NCI-H146 treated with DMSO at 0.1 percent for 48 hours (cell line): ENCODE measurements around the gene MAN2C1.
A peak's percentile ranks its signal among the peaks of the same experiment; 100 is the strongest.
"Not testable (repeated sequence)": the region's sequence is repeated elsewhere in the genome, so short reads cannot be mapped to it uniquely, and the experiment has no call there.

Experiments
- DNase-seq: peaks from one replicate; lab custom pipeline; 2025; ENCODE audit not compliant: unreplicated experiment; lab: John Stamatoyannopoulos, UW

Gene MAN2C1

DNA sequence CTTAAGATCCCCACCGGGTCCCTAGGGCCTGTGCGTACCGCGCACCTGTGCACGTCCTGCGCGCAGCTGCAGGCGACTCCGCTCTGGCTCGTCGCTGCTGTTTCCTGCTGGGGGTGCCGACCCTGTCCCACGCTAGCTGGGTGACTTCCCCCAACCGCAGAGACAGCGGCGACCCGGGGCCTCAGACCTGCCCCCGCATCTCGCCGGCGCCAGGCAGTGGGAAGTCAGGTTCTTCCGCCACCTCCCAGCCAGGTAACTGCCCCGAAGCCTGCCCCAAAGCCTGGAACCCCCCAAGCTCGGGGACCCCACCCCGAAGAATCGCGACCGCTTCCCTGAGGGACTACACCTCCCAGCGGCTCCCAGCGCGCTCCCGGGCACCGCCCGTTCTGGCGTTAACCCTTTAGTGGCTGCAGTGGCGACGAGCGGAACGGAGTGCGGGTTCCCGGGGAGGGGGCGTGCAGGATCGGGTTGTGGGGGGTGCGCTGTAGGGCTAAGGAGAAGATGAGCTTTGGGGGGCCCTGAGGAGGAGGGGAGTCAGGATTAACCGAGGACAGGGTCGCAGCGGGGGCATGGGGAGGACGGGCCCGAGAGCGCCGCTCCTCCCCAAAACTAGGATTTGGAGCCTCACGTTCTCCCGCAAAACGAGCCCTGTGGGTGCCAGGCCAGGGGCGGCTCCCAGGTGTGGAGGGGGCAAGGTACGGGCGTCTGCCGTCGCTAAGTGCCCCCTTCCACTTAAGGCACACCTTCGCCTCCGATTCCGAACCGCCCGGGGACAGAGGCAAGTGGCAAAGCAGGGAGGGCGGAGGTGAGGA, 21.0 kb downstream of the MAN2C1 start:
- DNase-seq: peak; percentile 9

DNA sequence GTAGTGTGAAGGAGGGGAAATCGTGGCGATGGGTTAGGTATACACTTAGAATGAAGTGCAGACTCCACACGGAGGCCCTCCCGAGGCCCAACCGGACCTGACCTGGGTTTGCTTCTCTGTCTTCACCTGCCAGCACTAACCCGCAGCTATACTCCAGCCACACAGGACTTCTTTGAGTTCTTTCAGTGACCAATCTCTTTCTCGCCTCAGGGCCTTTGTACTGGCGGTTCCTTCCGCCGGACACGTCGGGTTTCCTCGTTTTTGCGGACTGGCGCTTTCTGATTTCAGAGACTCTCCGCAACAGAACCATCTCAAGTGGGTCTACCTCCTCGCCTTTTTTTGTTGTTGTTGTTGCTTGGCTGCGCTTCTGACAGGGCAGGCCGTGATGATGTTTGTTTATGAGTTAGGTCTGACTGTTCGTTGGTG, 21.6 kb downstream of the MAN2C1 start, which contains the start of gene NEIL1:
Gene NEIL1, plus strand, starts transcription at position 244 of the 426 bp plus-strand sequence. CDS start 1,867 bp downstream, outside the sequence.
- no peak for DNase-seq

DNA sequence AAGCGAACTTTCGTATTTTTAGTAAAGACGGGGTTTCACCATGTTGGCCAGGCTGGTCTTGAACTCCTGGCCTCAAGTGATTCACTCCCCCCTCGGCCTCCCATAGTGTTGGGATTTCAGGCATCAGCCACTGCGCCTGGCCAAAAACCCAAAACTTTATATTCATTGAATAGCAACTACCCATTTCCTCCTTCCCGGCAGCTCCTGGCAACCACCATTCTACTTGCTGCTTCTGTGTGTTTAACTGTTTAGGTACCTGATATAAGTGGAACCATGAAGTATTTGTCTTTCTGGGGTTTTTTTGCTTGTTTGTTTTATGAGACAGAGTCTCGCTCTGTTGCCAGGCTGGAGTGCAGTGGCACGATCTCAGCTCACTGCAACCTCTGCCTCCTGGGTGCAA, 24.5 kb downstream of the MAN2C1 start:
- DNase-seq: not testable (repeated sequence)

DNA sequence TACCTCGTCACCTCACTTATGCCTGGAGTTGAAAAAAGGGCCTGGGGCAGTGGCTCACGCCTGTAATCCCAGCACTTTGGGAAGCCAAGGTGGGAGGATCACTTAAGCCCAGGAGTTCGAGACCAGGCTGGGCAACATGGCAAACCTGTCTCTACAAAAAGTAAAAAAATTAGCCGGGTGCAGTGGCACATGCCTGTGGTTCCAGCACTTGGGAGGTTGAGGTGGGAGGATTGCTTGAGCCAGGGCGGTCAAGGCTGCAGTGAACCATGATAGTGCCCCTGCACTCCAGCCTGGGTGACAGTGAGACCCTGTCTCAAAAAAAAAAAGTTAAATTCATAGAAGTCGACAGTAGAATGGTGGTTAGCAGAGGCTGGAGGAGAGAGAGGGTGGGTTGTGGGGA, 26.2 kb downstream of the MAN2C1 start:
- no peak for DNase-seq

DNA sequence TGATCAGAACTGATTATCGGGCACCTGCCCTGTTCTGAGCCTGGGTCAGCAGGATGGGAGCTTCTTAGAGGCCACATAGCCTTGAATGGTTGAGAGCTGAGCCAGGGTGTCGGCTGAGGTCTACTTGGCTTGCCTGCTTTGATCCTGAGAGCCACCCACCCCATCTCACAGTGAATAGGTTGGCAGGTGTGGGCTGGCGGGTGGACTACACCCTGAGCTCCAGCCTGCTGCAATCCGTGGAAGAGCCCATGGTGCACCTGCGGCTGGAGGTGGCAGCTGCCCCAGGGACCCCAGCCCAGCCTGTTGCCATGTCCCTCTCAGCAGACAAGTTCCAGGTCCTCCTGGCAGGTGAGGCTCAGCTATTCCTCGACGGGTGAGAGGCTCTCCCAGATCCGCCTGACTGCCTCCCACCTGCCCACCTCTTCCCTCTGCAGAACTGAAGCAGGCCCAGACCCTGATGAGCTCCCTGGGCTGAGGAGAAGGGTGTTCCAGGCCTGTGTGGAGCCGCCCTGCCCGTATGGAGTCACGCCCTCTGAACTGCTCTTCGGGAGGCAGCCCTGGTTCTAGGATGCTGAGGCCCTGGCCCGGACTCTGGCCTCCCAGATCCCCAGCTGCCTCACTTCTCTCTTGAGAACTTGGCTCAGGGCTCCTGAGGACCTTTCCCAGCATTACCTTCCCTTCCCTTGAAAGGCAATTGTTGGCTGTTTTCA, 28.7 kb downstream of the MAN2C1 start:
- no peak for DNase-seq

DNA sequence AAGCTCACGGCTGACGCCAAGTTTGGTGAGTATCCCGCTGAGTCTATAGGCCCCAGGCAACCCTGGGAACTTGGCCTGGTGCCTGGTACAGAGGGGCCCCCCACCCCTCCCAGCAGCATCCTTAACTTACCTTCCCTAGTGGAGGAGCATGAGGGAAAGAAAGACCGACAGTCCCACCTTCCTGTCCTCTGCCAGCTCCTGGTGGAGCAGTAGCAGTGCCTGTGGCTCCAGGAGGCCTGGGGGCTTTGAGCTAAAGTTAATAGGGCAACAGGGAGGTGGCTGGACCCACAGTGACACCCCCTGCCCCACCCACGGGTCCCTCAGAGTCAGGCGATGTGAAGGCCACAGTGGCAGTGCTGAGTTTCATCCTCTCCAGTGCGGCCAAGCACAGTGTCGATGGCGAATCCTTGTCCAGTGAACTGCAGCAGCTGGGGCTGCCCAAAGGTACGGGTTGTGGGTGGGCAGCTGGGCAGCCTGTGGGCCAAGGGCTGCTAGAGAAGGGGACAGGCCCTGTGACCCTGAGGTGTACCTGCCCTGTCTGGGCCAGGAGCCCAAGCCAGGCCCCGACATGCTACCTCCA, 29.7 kb downstream of the MAN2C1 start:
- no peak for DNase-seq

DNA sequence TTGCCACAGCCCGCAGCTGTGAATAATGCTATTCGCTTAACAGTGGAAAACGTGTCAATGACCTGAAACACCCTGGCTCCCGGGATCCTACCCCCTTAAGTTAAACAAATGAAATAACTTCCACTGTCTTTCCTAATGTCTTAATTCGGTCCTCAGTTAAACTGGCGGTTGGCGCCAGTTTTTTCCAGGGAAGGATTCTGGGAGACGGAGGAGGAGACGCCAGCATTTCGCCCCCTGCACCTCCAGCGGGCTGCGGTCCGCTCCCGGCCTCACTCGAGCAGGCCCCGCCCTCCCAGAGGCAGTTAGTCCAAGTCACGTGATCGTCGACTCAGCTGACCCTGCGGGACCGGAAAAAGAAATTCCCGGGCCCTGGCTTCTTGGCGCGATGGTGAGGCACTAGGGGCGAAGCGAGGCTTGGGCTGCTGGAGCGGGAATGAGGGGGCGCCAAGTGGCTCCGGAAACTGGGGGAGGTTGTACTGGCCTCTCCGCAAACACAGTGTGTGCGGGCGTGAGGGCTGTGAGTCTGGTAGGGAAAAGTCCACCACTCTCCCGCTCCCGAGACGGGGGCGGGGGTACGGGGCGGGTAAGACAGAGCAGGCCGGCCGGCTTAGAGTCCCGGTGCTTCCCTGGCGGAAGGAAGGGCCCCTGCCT, 32.6 kb downstream of the MAN2C1 start, which contains the start of gene COMMD4:
Gene COMMD4, plus strand, starts transcription at position 359 of the 651 bp plus-strand sequence. Its CDS starts 27 bp downstream, at position 386.
- peak; percentile 64 for DNase-seq

DNA sequence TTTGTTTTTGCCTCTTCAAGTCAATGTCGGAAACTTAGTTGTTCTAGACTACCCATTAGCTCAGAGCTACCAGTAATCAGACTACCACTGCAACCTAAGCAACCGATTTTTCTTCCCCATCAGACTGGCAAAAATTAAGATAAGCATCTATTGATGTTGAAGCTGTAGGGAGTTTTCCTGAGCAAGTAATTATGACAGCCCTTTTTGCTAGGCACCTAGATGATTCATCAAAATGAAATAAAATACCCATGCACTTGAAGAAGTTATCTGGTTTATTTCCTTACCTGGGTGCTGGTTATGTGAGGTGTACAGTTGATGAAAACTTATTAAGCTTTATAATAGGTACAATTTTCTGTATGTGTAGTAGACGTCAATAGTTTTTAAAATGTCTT, 33.1 kb downstream of the MAN2C1 start:
- DNase-seq: no peak

DNA sequence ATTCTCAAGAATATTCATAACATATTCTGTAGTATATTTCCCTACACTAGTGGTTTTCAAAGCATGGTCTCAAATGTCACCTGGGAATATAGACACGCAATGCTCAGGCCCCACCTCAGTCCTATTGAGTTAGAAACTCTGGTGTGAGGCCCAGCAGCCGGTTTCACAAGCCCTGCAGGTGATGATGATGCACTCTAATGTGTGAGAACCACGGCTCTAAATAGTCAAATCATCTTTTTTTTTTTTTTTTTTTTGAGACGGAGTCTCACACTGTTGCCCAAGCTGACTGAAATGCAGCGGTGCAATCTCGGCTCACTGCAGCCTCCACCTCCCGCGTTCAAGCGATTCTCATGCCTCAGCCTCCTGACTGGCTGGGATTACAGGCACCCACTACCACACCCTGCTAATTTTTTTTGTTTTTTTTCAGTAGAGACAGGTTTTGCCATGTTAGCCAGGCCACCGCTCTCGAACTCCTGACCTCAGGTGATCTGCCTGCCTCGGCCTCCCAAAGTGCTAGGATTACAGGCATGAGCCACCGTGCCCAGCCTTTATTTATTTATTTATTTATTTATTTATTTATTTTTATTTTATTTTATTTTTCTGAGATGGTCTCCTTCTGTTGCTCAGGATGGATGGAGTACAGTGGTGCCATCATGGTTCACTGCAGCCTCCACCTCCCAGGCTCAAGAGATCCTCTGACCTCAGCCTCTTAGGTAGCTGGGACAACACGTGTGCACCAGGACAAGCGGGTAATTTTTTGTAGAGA, 34.6 kb downstream of the MAN2C1 start:
- DNase-seq: not testable (repeated sequence)

DNA sequence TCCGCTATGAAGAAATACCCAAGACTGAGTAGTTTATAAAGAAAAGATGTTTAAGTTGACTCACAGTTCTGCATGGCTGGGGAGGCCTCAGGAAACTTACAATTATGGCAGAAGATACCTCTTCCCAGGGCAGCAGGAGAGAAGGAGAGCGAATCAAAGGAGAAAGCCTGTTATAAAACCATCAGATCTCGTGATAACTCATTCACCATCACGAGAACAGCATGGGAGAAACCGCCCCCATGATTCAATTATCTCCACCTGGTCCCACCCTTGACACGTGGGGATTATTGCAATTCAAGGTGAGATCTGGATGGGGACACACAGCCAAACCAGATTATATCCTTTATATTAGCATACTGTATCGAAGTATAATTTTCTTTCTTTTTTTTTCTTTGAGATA, 36.3 kb downstream of the MAN2C1 start:
- not testable (repeated sequence) for DNase-seq

DNA sequence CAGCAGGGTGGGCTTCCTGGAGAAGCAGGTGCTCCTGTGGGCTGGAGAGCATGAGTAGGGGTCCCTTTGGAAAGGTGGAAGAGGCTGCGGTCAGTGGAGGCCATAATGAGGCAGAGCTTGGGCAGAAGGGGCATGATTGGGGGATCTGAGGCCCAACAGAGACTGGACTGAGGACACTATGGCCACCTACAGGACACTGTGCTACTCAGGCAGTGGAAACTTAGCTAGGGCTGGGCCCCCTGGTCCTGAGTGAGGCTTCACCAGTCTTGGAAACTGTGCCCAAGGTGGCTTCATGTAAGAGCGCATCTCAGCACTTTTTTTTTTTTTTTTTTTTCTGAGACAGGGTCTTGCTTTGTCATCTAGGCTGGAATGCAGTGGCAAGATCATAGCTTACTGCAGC, 38.8 kb downstream of the MAN2C1 start:
- DNase-seq: no peak

DNA sequence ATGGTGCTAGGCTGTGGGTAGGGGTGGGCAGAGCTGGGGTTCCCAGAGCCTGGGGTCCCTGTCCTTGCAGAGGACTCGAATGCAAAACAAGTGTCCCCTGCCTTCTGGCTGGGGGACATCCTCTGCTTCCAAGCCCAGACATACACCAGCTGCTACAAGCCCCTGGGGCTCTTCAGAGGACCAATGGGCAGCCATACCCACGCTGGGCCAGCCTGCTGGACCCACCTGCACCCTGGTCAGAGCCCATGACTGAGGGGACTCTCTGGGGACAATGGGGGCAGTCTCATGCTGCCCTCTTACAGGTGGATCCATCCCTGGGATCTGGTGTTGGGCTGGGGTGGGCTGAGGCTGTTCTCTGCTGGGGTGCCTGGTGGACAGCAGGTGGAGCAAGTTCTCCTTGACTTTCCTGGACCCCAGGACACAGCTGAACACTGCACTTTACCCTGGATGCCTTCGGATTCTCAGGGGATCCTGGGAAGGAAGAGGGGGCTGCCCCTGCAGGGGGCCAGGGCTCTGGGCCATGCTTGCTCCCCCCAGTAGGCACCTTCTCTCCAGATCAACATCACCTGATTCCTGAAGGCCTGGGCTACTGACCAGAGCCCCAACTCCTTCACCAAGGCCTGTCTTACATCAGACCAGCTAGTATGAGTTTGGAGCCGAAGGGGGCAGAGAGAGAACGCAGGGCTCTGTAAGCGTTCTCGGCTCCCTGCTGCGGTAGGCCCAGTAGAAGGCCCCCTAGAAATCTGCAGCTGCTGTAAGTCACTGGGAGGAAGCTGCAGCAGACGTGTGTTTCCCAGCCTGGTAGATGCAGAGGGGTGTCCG, 39.7 kb downstream of the MAN2C1 start:
- no peak for DNase-seq

DNA sequence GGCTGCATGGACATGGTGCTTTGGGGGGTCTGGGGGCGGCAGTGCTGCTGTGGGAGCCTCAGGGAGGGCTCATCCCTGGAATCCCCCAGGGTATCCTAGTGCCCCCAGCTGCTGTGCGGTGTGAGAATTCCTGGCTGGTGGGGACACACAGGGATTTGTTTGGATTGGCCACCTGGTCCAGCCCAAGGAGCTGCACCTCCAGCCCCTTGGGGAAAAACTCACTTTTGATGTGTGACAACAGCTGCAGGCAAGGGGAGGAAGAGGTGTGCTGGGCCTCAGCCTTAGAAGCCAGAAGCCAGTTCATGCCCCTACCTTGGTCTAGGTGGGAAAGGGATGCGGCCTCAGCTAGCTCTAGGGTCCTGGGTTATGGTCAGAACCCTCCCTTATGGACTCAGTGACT, 40.9 kb downstream of the MAN2C1 start:
- no peak for DNase-seq

DNA sequence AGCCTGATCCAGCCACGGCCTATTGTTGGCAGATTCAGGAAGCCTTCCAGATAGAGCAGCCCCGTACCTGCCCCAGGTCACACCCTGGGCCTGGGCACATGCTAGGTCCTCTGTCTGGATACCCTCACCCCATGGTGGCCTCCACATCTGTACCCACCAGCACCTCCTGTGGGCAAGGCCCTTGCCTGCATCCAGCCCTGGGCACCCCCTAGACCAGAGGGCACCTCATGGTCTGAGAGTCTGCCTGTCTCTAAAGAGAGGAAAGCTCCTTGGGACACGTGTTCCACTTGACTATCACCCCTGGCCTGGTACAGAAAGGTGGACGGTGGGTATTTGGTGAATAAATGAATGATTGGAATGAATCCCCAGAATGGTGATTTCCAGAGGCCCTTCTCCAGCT, 41.4 kb downstream of the MAN2C1 start:
- DNase-seq: no peak

DNA sequence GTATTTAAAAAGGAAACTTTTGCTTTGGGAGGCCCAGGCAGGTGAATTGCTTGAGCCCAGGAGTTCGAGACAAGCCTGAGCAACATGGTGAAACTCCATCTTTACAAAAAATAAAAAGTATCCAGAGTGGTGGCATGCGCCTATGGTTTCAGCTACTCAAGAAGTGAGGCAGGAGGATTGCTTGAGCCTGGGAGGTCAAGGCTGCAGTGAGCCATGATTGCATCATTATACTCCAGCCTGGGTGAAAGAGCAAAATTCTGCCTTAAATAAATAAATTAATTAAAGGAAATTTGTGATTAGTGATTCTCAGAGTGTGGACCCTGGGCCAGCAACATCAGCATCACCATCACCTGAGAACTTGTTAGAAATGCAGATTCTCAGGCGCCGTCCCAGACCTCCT, 42.5 kb downstream of the MAN2C1 start:
- no peak for DNase-seq

DNA sequence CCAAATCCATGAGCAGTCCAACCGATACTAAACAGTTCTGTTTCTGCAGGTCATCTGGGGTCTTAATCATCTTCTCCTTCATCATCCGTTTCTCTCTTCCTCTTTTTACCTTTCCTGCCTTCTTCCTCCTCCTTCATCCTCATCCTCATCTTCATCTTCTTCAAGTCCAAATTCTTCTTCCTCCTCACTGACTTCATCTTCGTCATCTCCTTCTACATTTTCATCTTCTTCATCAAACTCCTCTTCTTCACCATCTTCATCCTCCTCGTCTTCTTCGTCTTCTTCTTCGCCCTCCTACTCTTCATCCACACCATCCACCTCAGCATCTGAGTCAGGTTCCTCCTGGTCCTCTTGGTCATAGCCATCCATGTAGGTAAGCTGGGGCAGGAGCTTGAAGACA, 46.7 kb downstream of the MAN2C1 start:
- no peak for DNase-seq

DNA sequence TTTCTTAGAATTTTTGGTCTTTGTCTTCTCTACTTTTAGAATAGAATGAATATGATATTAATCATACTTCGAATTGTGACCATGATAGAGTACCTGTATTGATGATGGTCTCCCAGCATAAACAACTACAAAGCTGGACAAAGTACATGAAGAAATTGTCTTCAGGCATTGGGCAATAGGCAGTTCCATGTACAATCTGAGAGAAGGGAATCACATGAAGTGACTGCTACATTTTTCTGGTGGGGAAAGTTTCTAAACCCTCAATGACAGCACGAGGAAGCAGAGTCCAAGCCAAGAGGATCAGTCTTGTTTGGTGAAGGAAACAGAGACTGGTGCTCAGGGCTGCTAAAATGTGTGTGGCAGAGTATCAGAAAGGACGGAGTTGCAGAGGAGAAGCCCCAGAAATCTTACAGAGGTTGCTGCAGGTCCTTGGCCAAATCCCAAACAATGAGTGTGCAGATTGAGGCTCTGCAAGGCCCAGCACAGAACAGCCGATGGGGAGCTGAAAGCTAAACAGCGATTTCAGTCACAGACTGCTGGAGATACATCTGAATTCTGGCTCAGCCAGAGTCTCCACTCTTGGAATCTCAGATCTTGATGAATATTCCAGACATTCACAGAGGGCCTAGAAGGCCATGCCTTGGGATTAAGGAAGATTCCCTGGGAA, 49.0 kb downstream of the MAN2C1 start:
- DNase-seq: not testable (repeated sequence)

DNA sequence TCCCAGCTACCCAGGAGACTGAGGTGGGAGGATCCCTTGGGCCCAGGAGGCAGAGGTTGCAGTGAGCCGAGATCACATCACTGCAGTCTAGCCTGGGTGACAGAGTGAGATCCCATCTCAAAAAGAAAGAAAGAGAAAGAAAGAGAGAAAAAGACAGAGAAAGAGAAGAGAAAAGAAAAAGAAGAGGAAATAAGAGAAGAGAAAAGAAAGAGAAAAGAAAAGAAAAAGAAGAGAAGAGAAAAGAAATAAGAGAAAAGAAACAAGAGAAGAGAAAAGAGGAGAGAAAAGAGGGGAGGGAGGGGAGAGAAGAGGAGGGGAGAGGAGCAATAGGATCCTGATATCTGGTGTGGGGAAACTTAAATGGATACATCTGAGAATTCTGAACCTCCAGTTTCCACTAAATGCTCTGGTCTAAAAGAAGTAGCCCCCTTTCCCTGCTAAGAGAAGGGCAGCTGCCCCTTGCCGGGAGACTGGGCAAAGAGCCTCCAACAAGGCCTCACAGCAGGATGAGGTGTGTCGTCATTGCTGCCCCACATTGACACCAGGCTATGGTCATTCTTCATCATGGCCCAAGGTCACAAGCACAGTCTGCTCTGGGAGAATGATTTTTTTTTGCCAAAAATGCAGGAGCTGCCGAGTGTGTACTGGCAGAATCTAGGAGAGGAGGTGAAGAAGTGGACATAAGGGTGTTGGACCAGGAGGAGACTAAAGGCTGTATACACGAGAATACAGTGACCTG, 53.7 kb downstream of the MAN2C1 start:
- no peak for DNase-seq
